HG03280 (cell line): ENCODE results near the gene GSTM1.

Experiments used
- ATAC-seq: cut with Tn5 transposase; IDR thresholded peaks from one replicate; pipeline ENCODE4 v1.9.1; 2021; ENCODE audit warnings: mild to moderate bottlenecking, moderate library complexity; ENCODE audit not compliant: unreplicated experiment

GSTM1 gene

DNA sequence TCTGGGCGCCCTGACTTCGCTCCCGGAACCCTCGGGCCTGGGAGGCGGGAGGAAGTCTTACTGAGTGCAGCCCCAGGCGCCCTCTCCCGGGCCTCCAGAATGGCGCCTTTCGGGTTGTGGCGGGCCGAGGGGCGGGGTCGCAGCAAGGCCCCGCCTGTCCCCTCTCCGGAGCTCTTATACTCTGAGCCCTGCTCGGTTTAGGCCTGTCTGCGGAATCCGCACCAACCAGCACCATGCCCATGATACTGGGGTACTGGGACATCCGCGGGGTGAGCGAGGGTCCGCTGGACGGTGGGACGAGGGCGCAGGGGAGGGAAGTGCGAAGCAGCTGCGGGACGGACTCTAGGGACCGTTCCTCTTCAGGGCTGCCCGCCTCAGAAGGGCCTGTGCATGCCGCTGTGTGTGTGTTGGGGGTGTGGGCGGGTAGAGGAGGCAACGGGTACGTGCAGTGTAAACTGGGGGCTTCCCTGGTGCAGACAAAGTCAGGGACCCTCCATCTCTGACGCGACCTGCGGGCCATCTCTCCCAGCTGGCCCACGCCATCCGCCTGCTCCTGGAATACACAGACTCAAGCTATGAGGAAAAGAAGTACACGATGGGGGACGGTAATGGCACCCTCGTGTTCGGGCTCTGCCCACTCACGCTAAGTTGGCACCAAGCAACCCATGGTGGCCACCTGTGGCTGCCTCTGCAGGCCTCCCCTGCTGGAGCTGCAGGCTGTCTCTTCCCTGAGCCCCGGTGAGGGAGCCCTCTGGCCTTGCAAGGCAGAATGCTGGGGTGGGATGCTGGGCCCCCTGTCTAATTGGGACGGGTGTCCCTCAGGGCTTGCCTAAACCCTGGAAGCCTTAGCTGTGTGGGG is at the start of gene GSTM1:
GSTM1 (plus strand) TSS at position 177 of the 859 bp plus-strand sequence; CDS start at position 234, 57 bp downstream.
- ATAC-seq = peak; percentile 98

- ATAC-seq = no peak
Observed at GRCh38 chr1:109639063-109639840, 48.4 kb upstream of the GSTM1 start.

- peak; percentile 5 for ATAC-seq
Observed at GRCh38 chr1:109639841-109640184, 47.8 kb upstream of the GSTM1 start.

GRCh38 chr1:109640285-109640865 is 47.2 kb upstream of the GSTM1 start:
- ATAC-seq = peak; percentile 59

DNA sequence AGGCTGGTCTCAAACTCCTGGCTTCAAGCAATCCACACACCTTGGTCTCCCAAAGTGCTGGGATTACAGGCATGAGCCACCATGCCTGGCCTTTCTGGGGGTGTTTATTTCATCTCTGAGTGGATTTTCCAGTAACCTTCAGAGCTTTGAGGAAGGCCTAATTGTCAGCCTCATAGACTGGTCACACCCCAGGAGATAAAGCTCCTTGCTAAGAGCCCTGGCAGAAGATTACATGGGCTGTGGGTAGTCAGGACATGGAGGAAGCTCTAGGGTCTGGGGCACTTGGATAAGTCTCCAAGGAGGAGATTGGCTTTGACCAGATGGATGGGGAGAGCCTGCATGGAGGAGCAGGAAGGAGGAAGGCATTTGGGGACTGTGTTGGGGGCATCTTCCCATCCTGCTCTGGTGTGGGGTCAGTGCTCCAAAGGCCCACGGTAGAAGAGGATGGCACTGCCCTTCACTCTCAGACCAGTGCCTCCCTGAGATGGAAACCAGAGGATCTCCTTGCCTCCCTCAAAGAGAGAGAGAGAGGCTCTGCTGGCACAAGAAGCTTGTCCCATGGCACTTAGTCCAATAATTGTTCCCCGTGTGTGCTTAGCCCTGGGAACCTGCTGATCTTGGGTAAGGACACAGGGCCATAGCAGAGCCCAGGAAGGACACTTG is 46.4 kb upstream of the GSTM1 start:
- ATAC-seq = no peak

DNA sequence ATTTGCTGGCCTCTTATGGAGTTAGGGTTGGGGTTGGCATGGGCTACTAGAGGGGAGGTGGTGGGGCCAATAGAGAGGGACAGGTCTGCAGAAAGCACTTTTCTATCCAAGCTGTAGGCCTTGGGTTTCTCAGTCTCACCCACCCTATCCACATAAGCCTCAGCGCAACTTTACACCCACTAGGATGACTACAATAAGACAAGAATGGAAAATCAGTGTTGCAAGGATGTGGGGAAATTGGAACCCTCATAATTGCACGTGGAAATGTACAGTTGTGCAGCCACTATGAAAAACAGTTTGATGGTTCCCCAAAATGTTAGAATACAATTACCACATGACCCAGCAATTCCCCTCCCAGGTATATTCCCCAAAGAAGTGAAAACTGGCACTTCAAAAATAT is 45.8 kb upstream of the GSTM1 start:
- no peak for ATAC-seq

DNA sequence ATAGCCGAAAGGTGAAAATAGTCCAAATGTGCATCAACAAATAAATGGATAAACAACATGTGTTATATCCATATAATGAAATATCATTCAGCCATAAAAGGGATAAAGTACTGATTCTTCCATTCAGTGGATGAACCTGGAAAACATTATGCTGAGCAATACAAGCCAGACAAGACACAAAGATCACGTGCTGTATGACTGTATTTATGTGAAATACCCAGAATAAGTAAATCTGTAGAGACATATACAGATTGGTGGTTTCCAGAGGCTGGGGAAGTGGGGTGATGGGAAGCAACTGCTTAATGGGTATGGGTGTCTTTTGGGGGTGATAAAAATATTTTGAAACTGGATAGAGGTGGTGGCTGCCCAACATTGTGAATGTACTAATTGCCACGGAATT is 45.0 kb upstream of the GSTM1 start:
- ATAC-seq = no peak

GRCh38 chr1:109643385-109644230 is 44.0 kb upstream of the GSTM1 start:
- peak; percentile 85 for ATAC-seq

GRCh38 chr1:109644670-109645069 is 42.9 kb upstream of the GSTM1 start:
- ATAC-seq = no peak

DNA sequence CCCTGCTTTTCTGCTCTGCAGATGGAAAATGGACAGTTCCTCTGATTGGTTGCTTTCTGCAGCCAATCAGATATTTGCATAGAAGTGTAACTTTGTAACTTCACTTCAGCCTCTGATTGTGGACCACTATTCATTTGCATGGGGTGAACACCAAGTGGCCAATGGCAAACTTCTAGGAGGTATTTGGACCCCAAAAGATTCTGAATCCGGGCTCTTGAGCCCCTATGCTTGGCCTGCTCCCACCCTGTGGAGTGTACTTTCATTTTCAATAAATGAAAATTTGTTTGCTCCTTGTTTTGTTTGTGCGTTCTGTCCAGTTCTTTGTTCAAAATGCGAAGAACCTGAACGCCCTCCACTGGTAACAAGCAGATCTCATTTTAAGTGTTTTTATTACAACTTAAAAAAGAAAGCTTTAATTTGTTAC is 38.1 kb upstream of the GSTM1 start:
- no peak for ATAC-seq

- no peak for ATAC-seq
Observed at GRCh38 chr1:109650609-109651008, 37.0 kb upstream of the GSTM1 start.

GRCh38 chr1:109652402-109652801 is 35.2 kb upstream of the GSTM1 start:
- no peak for ATAC-seq

DNA sequence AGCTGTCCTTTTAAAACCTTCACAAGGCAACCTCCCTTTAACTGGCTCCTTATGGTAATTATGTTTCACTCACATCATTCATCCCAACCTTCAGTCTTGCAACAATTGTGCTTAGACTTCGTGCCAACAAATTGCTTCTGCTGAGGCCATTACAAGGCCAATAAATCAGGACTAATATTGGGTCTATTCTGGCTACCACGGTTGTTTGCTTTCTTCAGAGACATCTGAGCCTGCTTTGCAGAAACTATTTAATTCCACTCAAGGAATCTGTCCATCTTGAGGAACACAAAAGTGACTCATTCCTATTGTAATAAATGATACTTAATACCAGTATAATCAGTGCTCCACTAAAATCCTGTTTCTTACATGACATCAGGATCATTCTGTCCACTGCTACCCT is 34.3 kb upstream of the GSTM1 start:
- no peak for ATAC-seq

DNA sequence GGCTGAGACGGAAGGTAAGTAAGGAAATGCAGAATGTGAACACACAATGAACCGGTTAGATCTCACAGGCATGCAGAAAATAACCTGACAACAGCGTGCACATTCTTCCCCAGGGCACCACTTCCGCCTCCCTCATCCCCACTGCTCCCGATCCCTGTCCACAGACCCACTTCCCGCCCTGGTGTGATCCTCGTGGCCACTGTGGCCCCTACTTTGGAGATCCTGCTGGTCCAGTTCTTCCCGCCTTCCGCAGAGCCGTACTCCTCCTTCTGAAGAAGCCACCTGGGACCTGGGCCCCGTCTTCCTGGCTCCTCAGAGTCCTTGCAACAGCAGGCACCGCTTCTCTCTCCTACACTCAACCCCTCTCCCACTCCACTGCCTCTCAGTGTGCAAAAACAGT is 33.1 kb upstream of the GSTM1 start:
- ATAC-seq = no peak

DNA sequence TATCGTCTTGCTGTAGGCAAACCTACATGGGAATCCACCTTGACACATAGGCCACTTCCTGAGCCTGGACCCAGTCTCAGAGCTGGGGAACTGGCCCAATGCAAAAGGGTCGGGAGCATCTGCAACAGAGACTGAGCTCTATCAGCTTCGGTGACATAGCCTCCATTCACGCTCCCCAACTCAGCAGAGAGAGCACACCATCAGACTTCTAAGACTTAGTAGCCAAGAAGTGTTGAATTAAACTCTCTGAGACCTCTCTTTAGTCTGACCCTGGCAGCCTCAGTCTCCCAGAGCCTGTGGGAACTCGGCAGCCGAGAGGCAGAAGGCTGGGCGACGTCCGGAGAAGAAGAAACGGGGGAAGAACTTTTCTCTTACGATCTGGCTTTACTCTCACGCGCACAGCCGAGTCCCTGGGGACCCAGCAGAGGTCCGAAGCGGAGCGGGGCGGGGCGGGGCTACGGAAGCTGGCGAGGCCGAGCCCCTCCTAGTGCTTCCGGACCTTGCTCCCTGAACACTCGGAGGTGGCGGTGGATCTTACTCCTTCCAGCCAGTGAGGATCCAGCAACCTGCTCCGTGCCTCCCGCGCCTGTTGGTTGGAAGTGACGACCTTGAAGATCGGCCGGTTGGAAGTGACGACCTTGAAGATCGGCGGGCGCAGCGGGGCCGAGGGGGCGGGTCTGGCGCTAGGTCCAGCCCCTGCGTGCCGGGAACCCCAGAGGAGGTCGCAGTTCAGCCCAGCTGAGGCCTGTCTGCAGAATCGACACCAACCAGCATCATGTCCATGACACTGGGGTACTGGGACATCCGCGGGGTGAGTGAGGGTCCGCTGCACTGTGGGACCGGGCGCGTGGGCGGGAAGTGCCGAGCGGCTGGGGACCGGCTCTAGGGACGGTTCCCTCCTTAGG is 31.8 kb upstream of the GSTM1 start, which contains the start of gene GSTM4:
GSTM4 (plus strand) TSS at position 485 of the 905 bp plus-strand sequence; CDS start at position 776, 291 bp downstream.
- ATAC-seq = peak; percentile 92

- ATAC-seq = no peak
Observed at GRCh38 chr1:109657395-109657794, 30.2 kb upstream of the GSTM1 start.

DNA sequence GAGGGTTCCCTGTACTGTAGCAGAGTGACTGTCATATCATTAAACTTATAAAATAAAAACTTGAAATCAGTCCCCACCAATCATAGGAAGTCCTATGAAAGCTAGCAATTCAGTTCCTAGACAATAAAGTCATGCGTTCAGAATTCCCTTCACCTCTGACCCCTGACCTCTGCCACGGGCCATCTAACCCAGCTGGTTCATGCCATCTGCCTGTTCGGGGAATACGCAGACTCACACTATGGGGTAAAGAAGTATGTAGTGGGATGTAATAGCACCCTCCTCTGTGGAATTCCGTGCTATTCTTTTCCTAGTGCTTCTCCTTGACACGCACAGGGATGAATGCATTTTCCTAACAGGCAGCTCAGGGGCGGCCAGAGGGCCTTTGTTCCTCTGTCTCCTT is 29.6 kb upstream of the GSTM1 start:
- no peak for ATAC-seq

DNA sequence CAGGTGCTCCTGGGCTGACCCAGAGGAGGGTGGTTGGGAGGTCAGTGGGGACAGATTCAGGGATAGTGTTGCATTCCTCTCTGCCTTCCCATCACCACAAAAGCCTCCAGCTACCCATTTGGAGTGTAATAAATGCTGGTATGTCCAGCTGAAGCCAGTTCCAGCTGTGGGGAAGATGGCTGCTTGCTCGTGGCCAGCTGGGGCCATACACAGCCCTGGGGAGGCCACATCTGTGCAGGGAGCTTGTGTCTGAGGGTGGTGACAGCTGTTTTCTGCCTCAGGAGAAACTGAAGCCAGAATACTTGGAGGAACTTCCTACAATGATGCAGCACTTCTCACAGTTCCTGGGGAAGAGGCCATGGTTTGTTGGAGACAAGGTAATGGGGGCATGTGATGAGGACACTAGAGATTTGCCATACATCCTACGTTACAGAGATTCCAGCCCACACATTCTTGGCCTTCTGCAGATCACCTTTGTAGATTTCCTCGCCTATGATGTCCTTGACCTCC is 29.0 kb upstream of the GSTM1 start:
- ATAC-seq = no peak

DNA sequence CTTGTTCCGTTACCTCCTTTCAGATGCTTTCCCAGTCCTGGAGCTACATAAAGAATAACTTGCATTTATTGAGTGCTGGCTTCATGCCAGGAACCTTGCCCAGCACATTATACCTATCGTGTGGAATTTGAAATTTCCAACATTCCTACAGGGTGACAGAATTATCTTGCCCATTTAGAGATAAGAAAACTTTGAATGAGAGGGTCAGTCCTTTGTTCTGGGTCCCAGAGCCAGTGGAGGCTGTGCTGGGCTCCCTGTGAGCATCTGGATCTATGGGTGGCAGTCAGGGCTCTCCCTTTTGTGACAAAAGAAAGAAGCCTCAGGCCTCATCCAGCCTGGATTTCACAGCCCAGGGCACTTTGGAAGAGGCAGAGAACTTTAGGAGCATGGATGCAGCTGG is 28.5 kb upstream of the GSTM1 start:
- ATAC-seq = no peak
